HCT116 (cell line): Measurements from ENCODE around the gene BORCS8. TPM values are rescaled to one million over a fixed set of nuclear protein-coding genes. Genes with fewer than 3 reads are reported as not detected.

Experiments
- ATAC-seq: fragments of 200-7000 bp; cut with Tn5 transposase; 2 replicates; pipeline ENCODE4 v1.9.1; 2020; ENCODE audit warnings: mild to moderate bottlenecking, moderate library complexity
- BruUV-seq: library from RNA; stranded (reverse); fragments of 400-500 nt; replicated peaks from 2 replicates; lab custom pipeline; 2021; lab: Mats Ljungman, UMichigan
- CTCF ChIA-PET: fragments of 300-600 bp; sonication (Branson Sonifier 250); formaldehyde crosslinking; loops from one replicate; lab custom pipeline; 2021; ENCODE audit warnings: antibody characterized with exemption; lab: Charles Lee
- POLR2A ChIA-PET: fragments of 300-600, 350-600 bp; sonication (Branson Sonifier 250); formaldehyde crosslinking; loops from one replicate; lab custom pipeline; 2021; ENCODE audit warnings: antibody characterized with exemption; lab: Charles Lee
- RAD21 ChIA-PET, 2 experiments: fragments of 300-600 bp; sonication (Branson Sonifier 250); formaldehyde crosslinking; loops; one replicate each; lab custom pipeline; 2023; ENCODE audit warnings: low total read pairs in 2 of 2; ENCODE audit not compliant: uncharacterized antibody in 2 of 2, unreplicated experiment in 2 of 2, low non-redundant PET in 1 of 2; lab: Charles Lee
- DNase-seq: peaks from one replicate; pipeline ENCODE4 v3.0.0-alpha.2; 2010; ENCODE audit warnings: low read depth, low spot score
- H2AFZ ChIP-seq: fragments of 200-600 bp; shearing (Covaris generic), sonication (generic); 2 replicates; pipeline ENCODE4 v1.6.1; 2017; ENCODE audit warnings: low read depth, mixed run types, mixed read lengths, antibody characterized with exemption, low read length; ENCODE audit not compliant: poor library complexity, severe bottlenecking
- H3K27ac ChIP-seq: 2 replicates; pipeline ENCODE4 v1.5.1; 2012; ENCODE audit warnings: low read depth, low read length
- H3K27me3 ChIP-seq: fragments of 200-600 bp; sonication (generic); 2 replicates; pipeline ENCODE4 v1.6.1; 2016; ENCODE audit warnings: mixed run types, low read length, mixed read lengths; ENCODE audit not compliant: insufficient read depth
- H3K36me3 ChIP-seq, 2 experiments: fragments of 200-500 bp in 1 of 2; fragments of 200-600 bp in 1 of 2; sonication (Bioruptor generic) in 1 of 2; sonication (generic) in 1 of 2; 2 replicates each; pipeline versions ENCODE4 v1.5.1 to v1.6.1; 2014 to 2016; ENCODE audit warnings: low read length in 2 of 2, inconsistent platforms in 1 of 2, mixed read lengths in 1 of 2, mixed run types in 1 of 2; ENCODE audit not compliant: insufficient read depth in 2 of 2, control insufficient read depth in 1 of 2
- H3K4me1 ChIP-seq, 2 experiments: fragments of 200-600 bp in 1 of 2; sonication (generic) in 1 of 2; 2 replicates each; pipeline versions ENCODE4 v1.5.1 to v1.6.1; 2012 to 2017; ENCODE audit warnings: low read length in 2 of 2, inconsistent platforms in 1 of 2, mild to moderate bottlenecking in 1 of 2, mixed read lengths in 1 of 2, mixed run types in 1 of 2, moderate library complexity in 1 of 2; ENCODE audit not compliant: insufficient read depth in 2 of 2, control insufficient read depth in 1 of 2
- H3K4me2 ChIP-seq: fragments of 200-600 bp; sonication (generic); 2 replicates; pipeline ENCODE4 v1.6.1; 2017; ENCODE audit warnings: mixed run types, low read length, mixed read lengths
- H3K4me3 ChIP-seq, 2 experiments: fragments of 200-600 bp in 1 of 2; sonication (generic) in 1 of 2; replicated peaks in 1 of 2; 2 replicates each; pipeline ENCODE4 v1.5.1; 2011 to 2016; ENCODE audit warnings: low read length in 2 of 2, control low read depth in 1 of 2, low read depth in 1 of 2, mild to moderate bottlenecking in 1 of 2, mixed read lengths in 1 of 2, mixed run types in 1 of 2
- H3K79me2 ChIP-seq: fragments of 200-600 bp; sonication (generic); 2 replicates; pipeline ENCODE4 v1.6.1; 2017; ENCODE audit warnings: mild to moderate bottlenecking, mixed run types, low read length, moderate library complexity, mixed read lengths; ENCODE audit not compliant: insufficient read depth
- H3K9ac ChIP-seq: fragments of 200-600 bp; sonication (generic); 2 replicates; pipeline ENCODE4 v1.6.1; 2016; ENCODE audit warnings: low read length, mixed read lengths
- H3K9me2 ChIP-seq: fragments of 200-600 bp; sonication (generic), shearing (Covaris generic); 2 replicates; pipeline ENCODE4 v1.6.1; 2017; ENCODE audit warnings: mixed run types, mild to moderate bottlenecking, moderate library complexity; ENCODE audit not compliant: insufficient read depth
- H3K9me3 ChIP-seq, 2 experiments: fragments of 200-500 bp in 1 of 2; fragments of 200-600 bp in 1 of 2; sonication (Bioruptor generic) in 1 of 2; sonication (generic) in 1 of 2; 2 replicates each; pipeline ENCODE4 v1.6.1; 2014 to 2017; ENCODE audit warnings: low read length in 2 of 2, mixed read lengths in 2 of 2, inconsistent platforms in 1 of 2, low read depth in 1 of 2, mild to moderate bottlenecking in 1 of 2, mixed run types in 1 of 2, moderate library complexity in 1 of 2; ENCODE audit not compliant: control insufficient read depth in 1 of 2, insufficient read depth in 1 of 2
- H4K20me1 ChIP-seq: fragments of 200-600 bp; sonication (generic), shearing (Covaris generic); 2 replicates; pipeline ENCODE4 v1.6.1; 2017; ENCODE audit warnings: mixed run types, mild to moderate bottlenecking, moderate library complexity; ENCODE audit not compliant: insufficient read depth
- CBX3 ChIP-seq: IDR thresholded peaks from 2 replicates; pipeline ENCODE4 v1.6.1; 2012; ENCODE audit warnings: low read depth
- CEBPB ChIP-seq: IDR thresholded peaks from 2 replicates; pipeline ENCODE4 v1.6.1; 2012; ENCODE audit warnings: low read depth
- ELF1 ChIP-seq: IDR thresholded peaks from 2 replicates; pipeline ENCODE4 v1.6.1; 2012; ENCODE audit warnings: low read depth, borderline replicate concordance
- EZH2 ChIP-seq: fragments of 200-600 bp; sonication (generic); IDR thresholded peaks from 2 replicates; pipeline ENCODE4 v1.6.1; 2017; ENCODE audit warnings: antibody characterized with exemption, mixed run types
- EZH2phosphoT487 ChIP-seq: fragments of 200-600 bp; IDR thresholded peaks from 2 replicates; pipeline ENCODE4 v1.6.1; 2018; ENCODE audit warnings: antibody characterized with exemption, borderline replicate concordance
- FOSL1 ChIP-seq: IDR thresholded peaks from 2 replicates; pipeline ENCODE4 v1.6.1; 2012; ENCODE audit warnings: low read depth
- JUND ChIP-seq: IDR thresholded peaks from 2 replicates; pipeline ENCODE4 v1.6.1; 2012
- MAX ChIP-seq: IDR thresholded peaks from 2 replicates; pipeline ENCODE4 v1.6.1; 2012
- POLR2AphosphoS5 ChIP-seq: IDR thresholded peaks from 2 replicates; pipeline ENCODE4 v1.6.1; 2011; ENCODE audit warnings: mild to moderate bottlenecking, low read depth, low read length, moderate library complexity
- RAD21 ChIP-seq: IDR thresholded peaks from 2 replicates; pipeline ENCODE4 v1.6.1; 2012; ENCODE audit warnings: low read depth, mild to moderate bottlenecking
- REST ChIP-seq: IDR thresholded peaks from 2 replicates; pipeline ENCODE4 v1.6.1; 2012; ENCODE audit warnings: low read depth
- SP1 ChIP-seq: IDR thresholded peaks from 2 replicates; pipeline ENCODE4 v1.6.1; 2012; ENCODE audit warnings: low read depth
- SRF ChIP-seq: IDR thresholded peaks from 2 replicates; pipeline ENCODE4 v1.6.1; 2012; ENCODE audit warnings: low read depth
- TCF7L2 ChIP-seq: IDR thresholded peaks from 2 replicates; pipeline ENCODE4 v1.7.0; 2011; ENCODE audit warnings: borderline replicate concordance, inconsistent platforms; ENCODE audit not compliant: insufficient read depth, insufficient read length; ENCODE audit errors: extremely low read depth
- YY1 ChIP-seq: IDR thresholded peaks from 2 replicates; pipeline ENCODE4 v1.6.1; 2011; ENCODE audit warnings: low read length, low read depth, moderate library complexity, mild to moderate bottlenecking; ENCODE audit not compliant: insufficient replicate concordance; ENCODE audit errors: extremely low read depth
- ZBTB33 ChIP-seq: IDR thresholded peaks from 2 replicates; pipeline ENCODE4 v1.6.1; 2011; ENCODE audit warnings: mild to moderate bottlenecking, low read length, moderate library complexity; ENCODE audit not compliant: insufficient replicate concordance; ENCODE audit errors: extremely low read depth
- ZNF274 ChIP-seq: fragments of 200-500 bp; sonication (Bioruptor generic); IDR thresholded peaks from 2 replicates; pipeline ENCODE4 v1.6.1; 2014; ENCODE audit warnings: mild to moderate bottlenecking, low read depth, low read length, inconsistent platforms
- intact Hi-C: fragments of 100-400 bp; cut with micrococcal nuclease; formaldehyde crosslinking; loops from 2 replicates; pipeline ENCODE4 v1.10.0; 2022
- total RNA-seq: library from RNA; stranded (reverse); gene quantifications from one replicate; pipeline ENCODE4 v1.2.1, GENCODE V29; 2021; ENCODE audit not compliant: unreplicated experiment

Gene BORCS8
- total RNA-seq, 1 experiment from 2014 or later, result 17.1 TPM

- CTCF ChIA-PET, result no interaction called here
Observed at GRCh38 chr19:19165396-19165795, 26.6 kb downstream of the BORCS8 start.

More at GRCh38 chr19:19165396-19165795, 26.6 kb downstream of the BORCS8 start:
- Histone ChIP-seq H3K27me3 (no peaks in the 10 kb centered on the region), H3K36me3 (no peaks in the 10 kb centered on the region), H4K20me1 (no peaks in the 10 kb centered on the region), H3K9me3 (no peaks in the 10 kb centered on the region), H3K27ac (no peak overlapping the region), H3K9me2 (no peaks in the 10 kb centered on the region), H3K4me3 (no peak overlapping the region), H3K9ac (no peak overlapping the region), H3K79me2 (no peaks in the 10 kb centered on the region), H3K4me2 (no peak overlapping the region), H3K4me1 (no peaks in the 10 kb centered on the region), H2AFZ (no peak overlapping the region)
- DNase-seq (no peak), ATAC-seq (no peak)
- TF ChIP-seq EZH2 (no peak), YY1 (no peak), MAX (no peak), SP1 (no peak), SRF (no peak), CBX3 (no peak), CEBPB (no peak), ZBTB33 (no peak), POLR2AphosphoS5 (no peak), ELF1 (no peak), JUND (no peak), ZNF274 (no peak), EZH2phosphoT487 (no peak), REST (no peak), FOSL1 (no peak), TCF7L2 (no peak), RAD21 (no peak)
- BruUV-seq, result no TSS peak
- RAD21 ChIA-PET, result no interaction called here
- intact Hi-C loops, result no loop called here
- POLR2A ChIA-PET, result no interaction called here
